Astrocyte of the cerebellum (primary cell): ENCODE results near the gene XYLT1.

Experiments
- DNase-seq: peaks from one replicate; pipeline ENCODE4 v3.0.0-alpha.2; 2011; ENCODE audit warnings: low read depth
- H3K4me3 ChIP-seq: 2 replicates; pipeline ENCODE4 v1.5.1; 2011; ENCODE audit warnings: mild to moderate bottlenecking, low read depth, low read length, moderate library complexity
- CTCF ChIP-seq: IDR thresholded peaks from 2 replicates; pipeline ENCODE4 v1.5.1; 2012; ENCODE audit warnings: low read length, low read depth, moderate library complexity, mild to moderate bottlenecking; ENCODE audit errors: missing control alignments
- in situ Hi-C: cut with HindIII; loops from 2 replicates; pipeline ENCODE4 v1.10.0; 2017; ENCODE audit warnings: low sequenced_read_pairs

Gene XYLT1

GRCh38 chr16:17404941-17405689, 65.6 kb downstream of the XYLT1 start:
- peak; percentile 62 for DNase-seq
- TF ChIP-seq CTCF: no peak
- H3K4me3 ChIP-seq: no peak overlapping the region
- in situ Hi-C loops: no loop called here

- in situ Hi-C loops: no loop called here
- TF ChIP-seq CTCF: no peak
- no peak overlapping the region for H3K4me3 ChIP-seq
- no peak for DNase-seq
Observed at GRCh38 chr16:17403859-17404545, 66.8 kb downstream of the XYLT1 start.

- in situ Hi-C loops: no loop called here
- no peak for TF ChIP-seq CTCF
- H3K4me3 ChIP-seq: no peak overlapping the region
- DNase-seq: no peak
Observed at GRCh38 chr16:17403156-17403809, 67.5 kb downstream of the XYLT1 start.

GRCh38 chr16:17397499-17397891, 73.3 kb downstream of the XYLT1 start:
- no peak for DNase-seq
- in situ Hi-C loops: no loop called here
- no peak for TF ChIP-seq CTCF
- H3K4me3 ChIP-seq: no peak overlapping the region

GRCh38 chr16:17396762-17397498, 73.8 kb downstream of the XYLT1 start:
- in situ Hi-C loops: no loop called here
- DNase-seq: no peak

More at GRCh38 chr16:17396762-17397498, 73.8 kb downstream of the XYLT1 start:
- no peak for TF ChIP-seq CTCF
- H3K4me3 ChIP-seq: no peak overlapping the region
